A549 treated with dexamethasone at 1 μM for 4 hours (cell line): ENCODE measurements around the gene MORC1. TPM values are rescaled to one million over a fixed set of nuclear protein-coding genes. Genes with fewer than 3 reads are reported as not detected.

ENCODE experiments used
- total RNA-seq: library from RNA; stranded (reverse); fragments of 200-300 nt; extraction: Qiagen RNA extraction; gene quantifications from 5 replicates; pipeline ENCODE4 v1.2.3, GENCODE V29; 2022

The MORC1 gene
- 0.02 TPM in 1 of 5 replicates, not detected in the others for total RNA-seq

GRCh38 chr3:109117939-109118338, at the start of gene MORC1:
Gene MORC1, minus strand, starts transcription at chr3:109118134. Its CDS starts 75 bp downstream, at chr3:109118059.

GRCh38 chr3:109136523-109136922, 18.6 kb upstream of the MORC1 start, which contains the start of gene C3orf85:
Gene C3orf85, plus strand, starts transcription at chr3:109136719. Its CDS starts 129 bp downstream, at chr3:109136848.

GRCh38 chr3:108953700-108954099, 164.2 kb downstream of the MORC1 start, which contains the start of gene GUCA1C:
Gene GUCA1C, minus strand, starts transcription at chr3:108953879. Its CDS starts 117 bp downstream, at chr3:108953762.

Other genes with a start within 250 kb of the MORC1 start
- gene GUCA1C, start 164.3 kb downstream of the MORC1 start, total RNA-seq, result not detected in 5 replicates
- gene C3orf85, start 18.6 kb upstream of the MORC1 start, total RNA-seq, result not detected in 5 replicates
- gene DPPA2, start 198.4 kb upstream of the MORC1 start, total RNA-seq, result 0.06 TPM in 1 of 5 replicates, not detected in the others
- not detected in 5 replicates for gene DPPA4, start 219.4 kb upstream of the MORC1 start, total RNA-seq